HG03575 (cell line): Measurements from ENCODE around the gene PAPLN.
"Not testable (repeated sequence)": the region's sequence is repeated elsewhere in the genome, so short reads cannot be mapped to it uniquely, and the experiment has no call there.

Source experiments
- ATAC-seq: cut with Tn5 transposase; IDR thresholded peaks from one replicate; pipeline ENCODE4 v1.9.1; 2021; ENCODE audit not compliant: unreplicated experiment, insufficient number of reproducible peaks, low FRiP score; ENCODE audit errors: extremely low read depth

The PAPLN gene, protein sequence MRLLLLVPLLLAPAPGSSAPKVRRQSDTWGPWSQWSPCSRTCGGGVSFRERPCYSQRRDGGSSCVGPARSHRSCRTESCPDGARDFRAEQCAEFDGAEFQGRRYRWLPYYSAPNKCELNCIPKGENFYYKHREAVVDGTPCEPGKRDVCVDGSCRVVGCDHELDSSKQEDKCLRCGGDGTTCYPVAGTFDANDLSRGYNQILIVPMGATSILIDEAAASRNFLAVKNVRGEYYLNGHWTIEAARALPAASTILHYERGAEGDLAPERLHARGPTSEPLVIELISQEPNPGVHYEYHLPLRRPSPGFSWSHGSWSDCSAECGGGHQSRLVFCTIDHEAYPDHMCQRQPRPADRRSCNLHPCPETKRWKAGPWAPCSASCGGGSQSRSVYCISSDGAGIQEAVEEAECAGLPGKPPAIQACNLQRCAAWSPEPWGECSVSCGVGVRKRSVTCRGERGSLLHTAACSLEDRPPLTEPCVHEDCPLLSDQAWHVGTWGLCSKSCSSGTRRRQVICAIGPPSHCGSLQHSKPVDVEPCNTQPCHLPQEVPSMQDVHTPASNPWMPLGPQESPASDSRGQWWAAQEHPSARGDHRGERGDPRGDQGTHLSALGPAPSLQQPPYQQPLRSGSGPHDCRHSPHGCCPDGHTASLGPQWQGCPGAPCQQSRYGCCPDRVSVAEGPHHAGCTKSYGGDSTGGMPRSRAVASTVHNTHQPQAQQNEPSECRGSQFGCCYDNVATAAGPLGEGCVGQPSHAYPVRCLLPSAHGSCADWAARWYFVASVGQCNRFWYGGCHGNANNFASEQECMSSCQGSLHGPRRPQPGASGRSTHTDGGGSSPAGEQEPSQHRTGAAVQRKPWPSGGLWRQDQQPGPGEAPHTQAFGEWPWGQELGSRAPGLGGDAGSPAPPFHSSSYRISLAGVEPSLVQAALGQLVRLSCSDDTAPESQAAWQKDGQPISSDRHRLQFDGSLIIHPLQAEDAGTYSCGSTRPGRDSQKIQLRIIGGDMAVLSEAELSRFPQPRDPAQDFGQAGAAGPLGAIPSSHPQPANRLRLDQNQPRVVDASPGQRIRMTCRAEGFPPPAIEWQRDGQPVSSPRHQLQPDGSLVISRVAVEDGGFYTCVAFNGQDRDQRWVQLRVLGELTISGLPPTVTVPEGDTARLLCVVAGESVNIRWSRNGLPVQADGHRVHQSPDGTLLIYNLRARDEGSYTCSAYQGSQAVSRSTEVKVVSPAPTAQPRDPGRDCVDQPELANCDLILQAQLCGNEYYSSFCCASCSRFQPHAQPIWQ

DNA sequence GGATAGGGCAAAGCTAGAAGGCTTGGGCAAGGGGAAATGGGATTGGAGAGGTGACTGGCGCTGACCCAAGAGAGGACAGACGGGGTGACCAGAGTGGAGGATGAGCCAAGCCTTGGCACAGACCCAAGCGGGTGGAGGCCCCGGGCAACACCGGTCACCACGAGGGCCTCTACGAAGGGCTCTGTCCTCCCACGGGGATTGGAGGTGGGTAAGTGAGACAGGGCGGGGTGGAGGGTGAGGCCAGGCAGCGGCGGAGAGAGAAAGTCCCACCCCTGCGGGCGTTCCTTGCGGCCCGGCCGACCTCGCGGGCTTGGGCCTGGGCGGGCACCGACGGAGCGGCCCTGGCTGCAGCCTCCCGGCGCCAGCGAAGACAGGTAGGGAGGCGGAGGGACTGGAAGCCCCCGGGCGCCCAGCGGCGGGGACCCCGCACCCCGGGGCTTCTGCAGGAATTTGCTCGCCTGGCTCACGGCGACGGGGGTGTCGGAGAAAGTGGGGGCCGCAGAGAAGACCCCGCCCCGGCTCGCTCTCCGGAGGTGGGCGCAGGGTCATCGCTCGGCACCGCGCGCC is at the start of gene PAPLN:
Gene PAPLN (plus strand): TSS at position 288 of the 567 bp plus-strand sequence. CDS start 2,273 bp downstream, outside the sequence.
- no peak for ATAC-seq

DNA sequence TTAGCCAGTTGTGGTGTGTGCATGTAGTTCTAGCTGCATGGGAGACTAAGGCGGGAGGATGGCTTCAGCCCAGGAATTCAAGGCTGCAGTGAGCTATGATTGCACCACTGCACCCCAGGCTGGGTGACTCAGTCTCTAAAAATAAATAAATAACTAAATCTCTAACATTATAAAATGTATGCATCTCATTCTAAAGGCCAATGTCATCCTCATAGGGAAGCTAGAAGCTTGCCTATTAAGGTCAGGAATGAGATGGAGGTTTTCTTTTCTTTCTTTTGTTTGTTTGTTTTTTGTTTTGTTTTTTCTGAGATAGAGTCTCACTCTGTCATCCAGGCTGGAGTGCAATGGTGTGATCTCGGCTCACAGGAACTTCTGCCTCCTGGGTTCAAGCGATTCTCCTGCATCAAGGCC is 48.8 kb upstream of the PAPLN start:
- no peak for ATAC-seq

GRCh38 chr14:73189651-73190050 is 47.7 kb upstream of the PAPLN start:
- ATAC-seq: no peak

- ATAC-seq: no peak
Measured at GRCh38 chr14:73191441-73191840, 45.9 kb upstream of the PAPLN start.

GRCh38 chr14:73194306-73194705 is 43.0 kb upstream of the PAPLN start:
- not testable (repeated sequence) for ATAC-seq

DNA sequence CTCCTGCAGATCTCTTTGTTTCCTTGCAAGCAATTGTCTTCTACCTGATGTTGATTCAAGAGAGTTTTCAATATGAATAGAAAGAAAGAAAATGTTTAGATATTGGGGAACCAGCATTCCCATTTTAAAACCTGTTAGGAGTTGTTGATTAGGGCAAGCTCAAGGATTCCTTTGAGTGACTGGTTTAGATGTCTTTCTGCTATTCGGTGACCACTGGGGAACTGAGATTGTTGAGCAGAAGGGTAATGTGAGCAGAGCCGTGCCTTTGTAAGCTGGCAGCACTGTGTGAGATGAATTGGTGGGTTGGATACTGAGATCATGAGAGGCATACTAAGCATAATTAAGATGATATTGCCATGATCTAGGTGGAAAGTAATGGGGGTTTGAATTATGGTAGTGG is 39.1 kb upstream of the PAPLN start:
- no peak for ATAC-seq

GRCh38 chr14:73203527-73203926 is 33.8 kb upstream of the PAPLN start:
- no peak for ATAC-seq

DNA sequence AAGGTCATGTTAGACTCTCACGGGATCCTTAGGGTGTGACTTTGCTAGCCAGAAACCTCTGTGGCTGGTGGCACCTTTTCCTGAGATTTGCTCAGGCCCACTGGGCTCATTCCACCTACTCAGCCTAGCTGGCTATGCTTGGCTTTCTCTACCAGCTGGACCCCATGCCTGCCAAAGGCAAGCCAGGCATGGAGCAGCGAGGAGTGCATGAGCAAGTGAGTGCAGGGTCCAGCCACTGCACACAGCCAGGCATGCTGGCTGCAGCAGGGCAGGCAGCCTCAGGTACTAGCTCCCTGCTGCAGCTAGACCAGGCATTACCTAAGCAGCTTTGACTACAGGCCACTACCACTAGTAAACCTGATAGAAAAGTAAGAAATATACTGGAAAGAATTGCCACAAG is 29.7 kb upstream of the PAPLN start:
- no peak for ATAC-seq

- no peak for ATAC-seq
Measured at GRCh38 chr14:73208390-73208789, 28.9 kb upstream of the PAPLN start.

GRCh38 chr14:73208846-73209245 is 28.5 kb upstream of the PAPLN start:
- ATAC-seq: no peak

DNA sequence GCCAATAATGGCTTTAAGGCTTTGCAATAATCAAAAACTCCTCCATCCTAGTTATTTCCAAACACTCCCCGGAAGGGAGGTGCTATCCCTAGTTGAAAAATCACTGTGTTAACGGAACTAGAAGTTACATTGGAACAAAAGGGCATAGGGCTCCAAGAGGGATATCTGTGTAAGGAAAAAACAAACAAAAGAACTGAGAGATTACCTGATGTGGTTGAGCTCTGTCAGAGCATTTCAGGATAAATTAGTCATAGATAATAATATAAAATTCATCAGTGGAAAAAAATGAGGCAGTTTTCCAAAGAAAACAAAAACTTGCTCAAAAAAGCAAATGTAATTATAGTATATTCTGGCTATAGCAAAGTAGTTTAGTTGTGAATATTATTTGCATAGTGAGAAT is 27.4 kb upstream of the PAPLN start:
- no peak for ATAC-seq

- no peak for ATAC-seq
Measured at GRCh38 chr14:73211251-73212040, 25.9 kb upstream of the PAPLN start.

DNA sequence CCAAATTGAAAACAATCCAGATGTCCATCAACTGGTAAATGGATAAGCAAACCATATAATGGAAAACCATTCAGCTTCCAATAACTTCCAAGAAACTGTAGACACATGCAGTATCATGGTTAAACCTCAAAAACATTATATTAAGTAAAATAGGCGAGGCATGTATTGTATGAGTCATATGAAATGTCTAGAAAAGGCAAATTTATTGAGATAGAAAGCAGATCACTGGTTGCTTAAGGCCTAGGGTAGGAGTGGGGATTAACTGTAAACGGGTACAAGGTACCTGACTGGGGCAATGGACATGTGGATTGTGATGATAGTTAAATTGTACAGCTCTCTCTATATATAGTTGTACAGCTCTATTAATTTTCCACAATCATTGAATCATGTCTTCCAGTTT is 21.3 kb upstream of the PAPLN start:
- no peak for ATAC-seq

GRCh38 chr14:73217411-73217810 is 19.9 kb upstream of the PAPLN start:
- ATAC-seq: no peak

GRCh38 chr14:73220061-73220460 is 17.2 kb upstream of the PAPLN start:
- ATAC-seq: no peak

DNA sequence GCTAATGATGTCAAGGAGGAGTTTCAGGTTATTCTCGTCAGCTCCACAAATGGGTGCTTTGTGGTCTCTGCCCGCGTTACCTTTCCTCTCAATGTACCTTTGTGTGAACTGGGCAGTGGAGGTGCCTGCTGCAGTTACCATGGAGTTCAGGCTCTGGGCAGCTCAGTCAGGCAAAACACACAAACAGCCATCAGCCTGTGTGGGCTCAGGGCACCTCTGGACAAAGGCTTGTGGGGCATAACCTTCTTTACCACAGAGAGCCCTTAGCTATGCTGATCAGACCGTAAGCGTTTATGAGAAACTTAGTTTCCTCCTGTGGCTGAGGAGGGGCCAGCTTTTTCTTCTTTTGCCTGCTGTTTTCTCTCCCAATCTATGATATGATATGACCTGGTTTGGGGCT is 16.7 kb upstream of the PAPLN start:
- no peak for ATAC-seq

GRCh38 chr14:73221945-73222344 is 15.4 kb upstream of the PAPLN start:
- ATAC-seq: no peak

GRCh38 chr14:73223049-73223448 is 14.3 kb upstream of the PAPLN start:
- no peak for ATAC-seq
